GM19468 (cell line): Measurements from ENCODE around the gene CDADC1.

Experiments used
- ATAC-seq: cut with Tn5 transposase; IDR thresholded peaks from one replicate; pipeline ENCODE4 v1.9.1; 2021; ENCODE audit warnings: mild to moderate bottlenecking, moderate library complexity, moderate number of reproducible peaks; ENCODE audit not compliant: unreplicated experiment; ENCODE audit errors: extremely low read depth

CDADC1 gene

GRCh38 chr13:49247643-49248621, at the start of gene CDADC1:
Gene CDADC1, plus strand, starts transcription at chr13:49247925. Its CDS starts 113 bp downstream, at chr13:49248038.
- ATAC-seq = no peak

- ATAC-seq = no peak
Observed at GRCh38 chr13:49206641-49207040, 41.1 kb upstream of the CDADC1 start.

GRCh38 chr13:49208619-49209018, 39.1 kb upstream of the CDADC1 start:
- ATAC-seq = no peak

GRCh38 chr13:49210114-49210513, 37.6 kb upstream of the CDADC1 start:
- ATAC-seq = no peak

- no peak for ATAC-seq
Observed at GRCh38 chr13:49210669-49211068, 37.1 kb upstream of the CDADC1 start.

GRCh38 chr13:49213539-49213938, 34.2 kb upstream of the CDADC1 start:
- no peak for ATAC-seq

GRCh38 chr13:49213997-49214916, 33.5 kb upstream of the CDADC1 start:
- ATAC-seq = no peak

- peak; percentile 78 for ATAC-seq
Observed at GRCh38 chr13:49214917-49215376, 32.8 kb upstream of the CDADC1 start.

GRCh38 chr13:49216334-49216733, 31.4 kb upstream of the CDADC1 start:
- ATAC-seq = no peak

- ATAC-seq = no peak
Observed at GRCh38 chr13:49217962-49218492, 29.7 kb upstream of the CDADC1 start.

- no peak for ATAC-seq
Observed at GRCh38 chr13:49218493-49219051, 29.2 kb upstream of the CDADC1 start.

- ATAC-seq = no peak
Observed at GRCh38 chr13:49219647-49220035, 28.1 kb upstream of the CDADC1 start.

- ATAC-seq = no peak
Observed at GRCh38 chr13:49220036-49220855, 27.5 kb upstream of the CDADC1 start, which contains the start of gene MLNR. Gene MLNR, plus strand, starts transcription at chr13:49220338. Its CDS starts 0 bp downstream, at chr13:49220338.

GRCh38 chr13:49220856-49221589, 26.7 kb upstream of the CDADC1 start:
- ATAC-seq = no peak

- no peak for ATAC-seq
Observed at GRCh38 chr13:49221590-49221965, 26.1 kb upstream of the CDADC1 start.

GRCh38 chr13:49225223-49226042, 22.3 kb upstream of the CDADC1 start:
- no peak for ATAC-seq

- no peak for ATAC-seq
Observed at GRCh38 chr13:49226613-49227012, 21.1 kb upstream of the CDADC1 start.

- no peak for ATAC-seq
Observed at GRCh38 chr13:49234741-49235140, 13.0 kb upstream of the CDADC1 start.
